Muscle layer of duodenum (tissue), 2 donors: ENCODE data around the gene WDR7.

Source experiments
- H3K27ac ChIP-seq: one replicate; pipeline ENCODE4 v1.7.0; 2013; ENCODE audit warnings: mild to moderate bottlenecking, low read length
- H3K27me3 ChIP-seq: one replicate; pipeline ENCODE4 v1.7.0; 2013; ENCODE audit warnings: low read depth, mild to moderate bottlenecking, control low read depth, low read length
- H3K36me3 ChIP-seq, 2 donors: one replicate each; pipeline ENCODE4 v1.7.0; 2013; ENCODE audit warnings: low read length in 2 of 2, control low read depth in 1 of 2, mild to moderate bottlenecking in 1 of 2; ENCODE audit not compliant: insufficient read depth in 2 of 2, control insufficient read depth in 1 of 2
- H3K4me1 ChIP-seq, 2 donors: one replicate each; pipeline ENCODE4 v1.7.0; 2013; ENCODE audit warnings: low read length in 2 of 2, mild to moderate bottlenecking in 2 of 2, control low read depth in 1 of 2, moderate library complexity in 1 of 2; ENCODE audit not compliant: insufficient read depth in 2 of 2, control insufficient read depth in 1 of 2
- H3K4me3 ChIP-seq, 2 donors: one replicate each; pipeline ENCODE4 v1.7.0; 2013; ENCODE audit warnings: low read length in 2 of 2, low read depth in 1 of 2, mild to moderate bottlenecking in 1 of 2
- H3K9me3 ChIP-seq, 2 donors: one replicate each; pipeline ENCODE4 v1.7.0; 2013; ENCODE audit warnings: low read length in 2 of 2, control low read depth in 1 of 2, mild to moderate bottlenecking in 1 of 2; ENCODE audit not compliant: control insufficient read depth in 1 of 2
- donor health status: healthy.

Gene WDR7

GRCh38 chr18:56659111-56659510, 8.0 kb downstream of the WDR7 start:
- no peaks in the 10 kb centered on the region for H3K36me3 ChIP-seq
- no peak overlapping the region for H3K4me3 ChIP-seq
- no peak overlapping the region for H3K27ac ChIP-seq
- H3K9me3 ChIP-seq: no peaks in the 10 kb centered on the region
- H3K27me3 ChIP-seq: no peaks in the 10 kb centered on the region
- no peaks in the 10 kb centered on the region for H3K4me1 ChIP-seq

- no peaks in the 10 kb centered on the region for H3K27me3 ChIP-seq
- H3K36me3 ChIP-seq: no peaks in the 10 kb centered on the region
- no peaks in the 10 kb centered on the region for H3K4me1 ChIP-seq
- H3K27ac ChIP-seq: no peak overlapping the region
- H3K4me3 ChIP-seq: no peak overlapping the region
- no peaks in the 10 kb centered on the region for H3K9me3 ChIP-seq
These were observed 9.5 kb downstream of the WDR7 start for GRCh38 chr18:56660655-56661054.

- Histone ChIP-seq H3K4me1 (no peaks in the 10 kb centered on the region), H3K4me3 (no peak overlapping the region), H3K9me3 (no peaks in the 10 kb centered on the region), H3K27me3 (no peaks in the 10 kb centered on the region), H3K36me3 (no peaks in the 10 kb centered on the region), H3K27ac (no peak overlapping the region)
These were observed 10.4 kb downstream of the WDR7 start for GRCh38 chr18:56661360-56662062.

GRCh38 chr18:56662063-56662408, 10.9 kb downstream of the WDR7 start:
- no peak overlapping the region for H3K27ac ChIP-seq
- H3K4me3 ChIP-seq: no peak overlapping the region
- no peaks in the 10 kb centered on the region for H3K9me3 ChIP-seq

GRCh38 chr18:56662502-56662901, 11.3 kb downstream of the WDR7 start:
- no peaks in the 10 kb centered on the region for H3K27me3 ChIP-seq
- no peaks in the 10 kb centered on the region for H3K4me1 ChIP-seq
- H3K27ac ChIP-seq: no peak overlapping the region
- no peak overlapping the region for H3K4me3 ChIP-seq
- H3K36me3 ChIP-seq: no peaks in the 10 kb centered on the region
- H3K9me3 ChIP-seq: no peaks in the 10 kb centered on the region

More at GRCh38 chr18:56662063-56662408, 10.9 kb downstream of the WDR7 start:
- H3K36me3 ChIP-seq: no peaks in the 10 kb centered on the region
- H3K4me1 ChIP-seq: no peaks in the 10 kb centered on the region
- H3K27me3 ChIP-seq: no peaks in the 10 kb centered on the region

GRCh38 chr18:56662902-56663301, 11.7 kb downstream of the WDR7 start:
- H3K27ac ChIP-seq: no peak overlapping the region

GRCh38 chr18:56672391-56672790, 21.2 kb downstream of the WDR7 start:
- Histone ChIP-seq H3K27ac (no peak overlapping the region), H3K4me1 (no peaks in the 10 kb centered on the region), H3K4me3 (no peak overlapping the region), H3K9me3 (no peaks in the 10 kb centered on the region), H3K27me3 (no peaks in the 10 kb centered on the region), H3K36me3 (peaks cover 0 to 13% of the 10 kb centered on the region in 2 donors)

More at GRCh38 chr18:56662902-56663301, 11.7 kb downstream of the WDR7 start:
- H3K36me3 ChIP-seq: no peaks in the 10 kb centered on the region
- H3K4me1 ChIP-seq: no peaks in the 10 kb centered on the region
- H3K27me3 ChIP-seq: no peaks in the 10 kb centered on the region
- H3K4me3 ChIP-seq: no peak overlapping the region
- no peaks in the 10 kb centered on the region for H3K9me3 ChIP-seq

GRCh38 chr18:56672981-56673380, 21.8 kb downstream of the WDR7 start:
- Histone ChIP-seq H3K27me3 (no peaks in the 10 kb centered on the region), H3K4me3 (no peak overlapping the region), H3K27ac (no peak overlapping the region), H3K9me3 (no peaks in the 10 kb centered on the region), H3K4me1 (no peaks in the 10 kb centered on the region), H3K36me3 (peaks cover 0 to 13% of the 10 kb centered on the region in 2 donors)

GRCh38 chr18:56676639-56677038, 25.5 kb downstream of the WDR7 start:
- no peaks in the 10 kb centered on the region for H3K9me3 ChIP-seq
- H3K4me3 ChIP-seq: no peak overlapping the region
- H3K4me1 ChIP-seq: no peaks in the 10 kb centered on the region
- H3K36me3 ChIP-seq: peaks cover 0 to 13% of the 10 kb centered on the region in 2 donors
- H3K27me3 ChIP-seq: no peaks in the 10 kb centered on the region
- no peak overlapping the region for H3K27ac ChIP-seq

- Histone ChIP-seq H3K4me1 (no peaks in the 10 kb centered on the region), H3K36me3 (peaks cover 0 to 4% of the 10 kb centered on the region in 2 donors), H3K27me3 (no peaks in the 10 kb centered on the region), H3K9me3 (no peaks in the 10 kb centered on the region), H3K4me3 (no peak overlapping the region), H3K27ac (no peak overlapping the region)
These were observed 27.8 kb downstream of the WDR7 start for GRCh38 chr18:56678836-56679565.

GRCh38 chr18:56684277-56684676, 33.1 kb downstream of the WDR7 start:
- H3K27ac ChIP-seq: no peak overlapping the region
- no peaks in the 10 kb centered on the region for H3K4me1 ChIP-seq
- no peaks in the 10 kb centered on the region for H3K27me3 ChIP-seq
- no peaks in the 10 kb centered on the region for H3K9me3 ChIP-seq
- no peak overlapping the region for H3K4me3 ChIP-seq
- H3K36me3 ChIP-seq: peaks cover 16 to 32% of the 10 kb centered on the region in 2 donors
